HEK293 (cell line): ENCODE measurements around the gene PRAF2.

Experiments
- AEBP2 ChIP-seq: fragments of 450-650 bp; formaldehyde crosslinking; IDR thresholded peaks from 2 replicates; pipeline ENCODE4 v1.5.1; 2016; ENCODE audit warnings: missing biosample characterization, missing genetic modification characterization, borderline replicate concordance
- GLI4 ChIP-seq: fragments of 450-650 bp; formaldehyde crosslinking; IDR thresholded peaks from 2 replicates; pipeline ENCODE4 v1.5.1; 2016; ENCODE audit warnings: missing biosample characterization, missing genetic modification characterization
- HOXC10 ChIP-seq: sonication (generic); formaldehyde crosslinking; IDR thresholded peaks from 2 replicates; pipeline ENCODE4 v1.8.1; 2023; ENCODE audit warnings: mild to moderate bottlenecking, missing genetic modification reagents
- KLF10 ChIP-seq: fragments of 450-650 bp; IDR thresholded peaks from 2 replicates; pipeline ENCODE4 v1.5.1; 2018; ENCODE audit warnings: missing biosample characterization, mild to moderate bottlenecking, missing genetic modification characterization
- MEIS1 ChIP-seq: sonication (generic); formaldehyde crosslinking; IDR thresholded peaks from 2 replicates; pipeline ENCODE4 v1.8.1; 2022; ENCODE audit warnings: missing genetic modification reagents, mild to moderate bottlenecking, borderline replicate concordance
- PRDM4 ChIP-seq: fragments of 450-650 bp; formaldehyde crosslinking; IDR thresholded peaks from 2 replicates; pipeline ENCODE4 v1.5.1; 2017; ENCODE audit warnings: missing biosample characterization, missing genetic modification characterization
- SP3 ChIP-seq: fragments of 450-650 bp; formaldehyde crosslinking; IDR thresholded peaks from 2 replicates; pipeline ENCODE4 v1.5.1; 2016; ENCODE audit warnings: missing biosample characterization, missing genetic modification characterization
- WT1 ChIP-seq: fragments of 450-650 bp; formaldehyde crosslinking; IDR thresholded peaks from 2 replicates; pipeline ENCODE4 v1.5.1; 2016; ENCODE audit warnings: missing biosample characterization, missing genetic modification characterization
- ZBTB21 ChIP-seq: fragments of 450-650 bp; formaldehyde crosslinking; IDR thresholded peaks from 2 replicates; pipeline ENCODE4 v1.5.1; 2017; ENCODE audit warnings: missing biosample characterization, missing genetic modification characterization
- ZBTB26 ChIP-seq: fragments of 450-650 bp; formaldehyde crosslinking; optimal IDR thresholded peaks from 2 replicates; pipeline ENCODE3; 2016; ENCODE audit warnings: missing biosample characterization, mild to moderate bottlenecking, missing genetic modification characterization
- ZBTB48 ChIP-seq: fragments of 450-650 bp; formaldehyde crosslinking; IDR thresholded peaks from 2 replicates; pipeline ENCODE4 v1.5.1; 2016; ENCODE audit warnings: missing biosample characterization, missing genetic modification characterization
- ZBTB6 ChIP-seq: fragments of 450-650 bp; formaldehyde crosslinking; IDR thresholded peaks from 2 replicates; pipeline ENCODE4 v1.5.1; 2017; ENCODE audit warnings: missing biosample characterization, missing genetic modification characterization
- ZBTB8A ChIP-seq: fragments of 450-650 bp; formaldehyde crosslinking; IDR thresholded peaks from 2 replicates; pipeline ENCODE4 v1.5.1; 2016; ENCODE audit warnings: missing biosample characterization, missing genetic modification characterization
- ZFP3 ChIP-seq: fragments of 450-650 bp; formaldehyde crosslinking; IDR thresholded peaks from 2 replicates; pipeline ENCODE4 v1.5.1; 2016; ENCODE audit warnings: low read depth, missing biosample characterization, missing genetic modification characterization
- ZNF114 ChIP-seq: fragments of 450-650 bp; formaldehyde crosslinking; IDR thresholded peaks from 2 replicates; pipeline ENCODE4 v1.5.0; 2017; ENCODE audit warnings: missing biosample characterization, missing genetic modification characterization
- ZNF132 ChIP-seq: fragments of 450-650 bp; formaldehyde crosslinking; IDR thresholded peaks from 2 replicates; pipeline ENCODE4 v1.5.1; 2017; ENCODE audit warnings: missing biosample characterization, missing genetic modification characterization, borderline replicate concordance
- ZNF202 ChIP-seq: fragments of 450-650 bp; formaldehyde crosslinking; IDR thresholded peaks from 2 replicates; pipeline ENCODE4 v1.5.1; 2016; ENCODE audit warnings: missing biosample characterization, missing genetic modification characterization, borderline replicate concordance
- ZNF280D ChIP-seq: fragments of 450-650 bp; formaldehyde crosslinking; IDR thresholded peaks from 2 replicates; pipeline ENCODE4 v1.5.1; 2016; ENCODE audit warnings: missing biosample characterization, missing genetic modification characterization
- ZNF37A ChIP-seq: fragments of 450-650 bp; IDR thresholded peaks from 2 replicates; pipeline ENCODE4 v1.5.1; 2018; ENCODE audit warnings: missing biosample characterization, missing genetic modification characterization
- ZNF398 ChIP-seq: fragments of 450-650 bp; formaldehyde crosslinking; IDR thresholded peaks from 2 replicates; pipeline ENCODE4 v1.5.1; 2017; ENCODE audit warnings: missing biosample characterization, missing genetic modification characterization
- ZNF473 ChIP-seq: fragments of 450-650 bp; formaldehyde crosslinking; IDR thresholded peaks from 2 replicates; pipeline ENCODE4 v1.5.1; 2017; ENCODE audit warnings: missing biosample characterization, missing genetic modification characterization
- ZNF548 ChIP-seq: fragments of 450-650 bp; formaldehyde crosslinking; IDR thresholded peaks from 2 replicates; pipeline ENCODE4 v1.5.1; 2016; ENCODE audit warnings: missing biosample characterization, missing genetic modification characterization
- ZNF549 ChIP-seq: fragments of 450-650 bp; IDR thresholded peaks from 2 replicates; pipeline ENCODE4 v1.5.1; 2018; ENCODE audit warnings: missing biosample characterization, missing genetic modification characterization, mild to moderate bottlenecking, inconsistent platforms, moderate library complexity
- ZNF623 ChIP-seq: fragments of 450-650 bp; formaldehyde crosslinking; IDR thresholded peaks from 2 replicates; pipeline ENCODE4 v1.5.1; 2016; ENCODE audit warnings: missing biosample characterization, missing genetic modification characterization
- ZNF639 ChIP-seq: fragments of 450-650 bp; formaldehyde crosslinking; IDR thresholded peaks from 2 replicates; pipeline ENCODE4 v1.5.1; 2016; ENCODE audit warnings: missing biosample characterization, missing genetic modification characterization
- ZNF654 ChIP-seq: fragments of 450-650 bp; formaldehyde crosslinking; IDR thresholded peaks from 2 replicates; pipeline ENCODE4 v1.5.1; 2016; ENCODE audit warnings: low read depth, missing biosample characterization, missing genetic modification characterization

PRAF2 gene

GRCh38 chrX:49079489-49080428 lies 6.0 kb upstream of the PRAF2 start, which contains the start of gene WDR45 (continued):
- no peak for TF ChIP-seq ZNF280D (tag by site-specific recombination)
- peak; percentile 52; the same call in 1 of the 2 replicates for TF ChIP-seq WT1 (tag by site-specific recombination)
- no peak for TF ChIP-seq PRDM4
- TF ChIP-seq ZNF114: no peak
- TF ChIP-seq ZNF473: no peak
- TF ChIP-seq HOXC10 (CRISPR knock-in tag): no peak
- peak; percentile 94 for TF ChIP-seq ZNF398 (tag by site-specific recombination)
- TF ChIP-seq ZBTB48 (tag by site-specific recombination): 0 out of 2 replicates have a peak, but pooled peaks have one; percentile 65
- no peak for TF ChIP-seq ZBTB6 (tag by site-specific recombination)
- peak; percentile 24; the same call in 1 of the 2 replicates for TF ChIP-seq ZBTB21 (tag by site-specific recombination)
- TF ChIP-seq KLF10 (tag by site-specific recombination): peak; percentile 91
- no peak for TF ChIP-seq ZFP3
- peak; percentile 36 for TF ChIP-seq ZBTB26 (tag by site-specific recombination)
- TF ChIP-seq SP3 (tag by site-specific recombination): peak; percentile 61
- no peak for TF ChIP-seq ZNF202 (tag by site-specific recombination)
- peak; percentile 58; the same call in 1 of the 2 replicates for TF ChIP-seq ZBTB8A (tag by site-specific recombination)
- no peak for TF ChIP-seq ZNF654 (tag by site-specific recombination)
- no peak for TF ChIP-seq AEBP2
- no peak for TF ChIP-seq ZNF623 (tag by site-specific recombination)
- TF ChIP-seq GLI4: no peak
- no peak for TF ChIP-seq ZNF548
- no peak for TF ChIP-seq MEIS1 (CRISPR knock-in tag)
- no peak for TF ChIP-seq ZNF639 (tag by site-specific recombination)
- no peak for TF ChIP-seq ZNF132 (tag by site-specific recombination)
- TF ChIP-seq ZNF37A (tag by site-specific recombination): no peak
- TF ChIP-seq ZNF549: no peak
